Skeletal muscle satellite cell (primary cell): ENCODE measurements around the gene FBRS.
"Not testable (repeated sequence)": the region's sequence is repeated elsewhere in the genome, so short reads cannot be mapped to it uniquely, and the experiment has no call there.

Experiments
- H3K27me3 ChIP-seq: 2 replicates; pipeline ENCODE4 v1.7.0; 2013; ENCODE audit warnings: low read length; ENCODE audit not compliant: control insufficient read depth, insufficient read depth
- H3K36me3 ChIP-seq: 2 replicates; pipeline ENCODE4 v1.7.0; 2013; ENCODE audit warnings: mild to moderate bottlenecking, control low read depth, low read length; ENCODE audit not compliant: insufficient read depth
- H3K4me1 ChIP-seq: 2 replicates; pipeline ENCODE4 v1.7.0; 2013; ENCODE audit warnings: low read length; ENCODE audit not compliant: control insufficient read depth, insufficient read depth
- H3K4me2 ChIP-seq: 2 replicates; pipeline ENCODE4 v1.7.0; 2013; ENCODE audit warnings: mild to moderate bottlenecking, low read length
- H3K4me3 ChIP-seq: 2 replicates; pipeline ENCODE4 v1.7.0; 2013; ENCODE audit warnings: low read length
- H3K9ac ChIP-seq: 2 replicates; pipeline ENCODE4 v1.7.0; 2013; ENCODE audit warnings: mild to moderate bottlenecking, low read depth, low read length, moderate library complexity
- H3K9me3 ChIP-seq: replicated peaks from 2 replicates; pipeline ENCODE4 v1.7.0; 2013; ENCODE audit warnings: mild to moderate bottlenecking, control low read depth, low read length

Gene FBRS

DNA sequence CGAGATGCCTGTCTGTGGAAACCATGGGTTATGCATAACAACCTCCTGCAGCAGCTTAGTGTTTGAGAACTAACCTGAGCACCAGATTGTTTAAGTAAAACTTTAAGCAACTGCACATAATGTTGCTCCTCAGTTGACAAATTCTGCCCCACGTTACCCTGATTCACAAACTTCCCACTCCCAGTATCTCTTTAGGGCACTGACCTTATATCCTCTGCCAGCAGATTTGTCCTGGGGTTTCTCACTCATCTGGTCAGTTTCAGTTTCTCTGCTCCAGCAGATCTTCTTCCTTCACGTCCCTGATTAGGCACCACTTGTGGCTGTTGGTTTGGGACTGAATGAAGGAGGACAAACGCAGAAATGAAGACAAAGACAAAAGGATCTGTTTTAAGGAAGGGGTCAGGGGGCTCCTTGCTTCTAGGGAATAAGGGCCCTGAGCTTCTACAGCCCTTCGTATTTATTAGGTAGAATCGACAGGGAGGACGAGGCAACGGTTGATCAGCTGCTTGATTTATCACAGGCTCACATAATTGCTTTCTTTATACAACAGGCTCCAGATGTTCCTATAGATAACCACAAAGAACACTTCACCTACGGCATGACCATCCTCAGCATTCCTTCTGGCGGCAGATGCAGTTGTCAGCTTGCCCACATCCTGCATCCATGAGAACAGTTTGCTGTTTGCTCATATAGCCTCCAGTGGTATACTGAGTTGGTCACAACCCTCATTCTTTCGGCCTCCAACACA, 34.5 kb upstream of the FBRS start:
- Histone ChIP-seq H3K9ac (no peak overlapping the region), H3K4me2 (no peak overlapping the region), H3K36me3 (no peaks in the 10 kb centered on the region), H3K9me3 (peaks cover 6% of the 10 kb centered on the region), H3K27me3 (no peaks in the 10 kb centered on the region), H3K4me3 (no peak overlapping the region), H3K4me1 (peaks cover 6% of the 10 kb centered on the region)

DNA sequence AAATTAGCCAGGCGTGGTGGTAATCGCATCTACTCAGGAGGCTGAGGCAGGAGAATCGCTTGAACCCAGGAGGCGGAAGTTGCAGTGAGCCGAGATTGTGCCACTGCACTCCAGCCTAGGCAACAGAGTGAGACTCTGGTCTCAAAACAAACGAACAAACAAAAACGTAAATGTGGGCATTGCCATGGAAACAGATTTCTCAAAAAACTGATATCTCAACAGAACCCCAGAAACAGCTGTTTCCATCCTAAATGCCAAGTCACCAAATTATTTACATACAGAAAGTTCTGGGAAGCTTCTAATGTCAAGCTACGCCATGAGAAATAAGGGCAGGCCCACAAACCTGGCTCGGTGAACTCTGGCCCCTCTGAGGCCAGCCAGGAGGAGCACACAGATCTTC, 32.0 kb upstream of the FBRS start:
- Histone ChIP-seq H3K4me1 (peaks cover 6% of the 10 kb centered on the region), H3K27me3 (no peaks in the 10 kb centered on the region), H3K9ac (no peak overlapping the region), H3K4me3 (no peak overlapping the region), H3K9me3 (peaks cover 6% of the 10 kb centered on the region), H3K4me2 (no peak overlapping the region), H3K36me3 (no peaks in the 10 kb centered on the region)

- Histone ChIP-seq H3K4me2 (peak overlapping the region; percentile 24), H3K9me3 (peaks cover 4% of the 10 kb centered on the region), H3K4me3 (no peak overlapping the region), H3K27me3 (no peaks in the 10 kb centered on the region), H3K9ac (no peak overlapping the region), H3K36me3 (no peaks in the 10 kb centered on the region), H3K4me1 (peaks cover 5% of the 10 kb centered on the region)
Observed at GRCh38 chr16:30628628-30629540, 29.3 kb upstream of the FBRS start.

DNA sequence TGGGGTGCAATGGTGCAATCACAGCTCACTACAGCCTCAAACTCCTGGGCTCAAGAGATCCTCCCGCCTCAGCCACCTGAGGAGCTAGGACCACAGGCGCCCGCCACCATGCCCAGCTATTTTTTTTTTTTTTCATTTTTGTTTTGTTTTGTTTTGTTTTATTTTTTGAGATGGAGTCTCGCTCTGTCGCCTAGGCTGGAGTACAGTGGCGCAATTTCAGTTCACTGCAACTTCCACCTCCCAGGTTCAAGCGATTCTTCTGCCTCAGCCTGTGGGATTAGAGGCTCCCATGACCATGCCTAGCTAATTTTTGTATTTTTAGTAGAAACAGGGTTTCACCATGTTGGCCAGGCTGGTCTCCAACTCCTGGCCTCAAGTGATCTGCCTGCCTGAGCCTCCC, 25.8 kb upstream of the FBRS start:
- H3K9me3 ChIP-seq, H3K27me3 ChIP-seq, H3K36me3 ChIP-seq, H3K4me2 ChIP-seq, H3K9ac ChIP-seq, H3K4me3 ChIP-seq: not testable (repeated sequence)
- peaks cover 11% of the 10 kb centered on the region for H3K4me1 ChIP-seq

- peak overlapping the region; percentile 92 for H3K4me3 ChIP-seq
- H3K27me3 ChIP-seq: no peaks in the 10 kb centered on the region
- peak overlapping the region; percentile 94 for H3K9ac ChIP-seq
- H3K4me1 ChIP-seq: peaks cover 10% of the 10 kb centered on the region
- no peaks in the 10 kb centered on the region for H3K9me3 ChIP-seq
- H3K4me2 ChIP-seq: peak overlapping the region; percentile 96
- no peaks in the 10 kb centered on the region for H3K36me3 ChIP-seq
Observed at GRCh38 chr16:30633526-30633925, 24.7 kb upstream of the FBRS start.

GRCh38 chr16:30636599-30636998, 21.6 kb upstream of the FBRS start:
- Histone ChIP-seq H3K27me3 (no peaks in the 10 kb centered on the region), H3K9me3 (no peaks in the 10 kb centered on the region), H3K4me1 (peaks cover 8% of the 10 kb centered on the region), H3K9ac (no peak overlapping the region), H3K36me3 (no peaks in the 10 kb centered on the region), H3K4me3 (no peak overlapping the region), H3K4me2 (no peak overlapping the region)

DNA sequence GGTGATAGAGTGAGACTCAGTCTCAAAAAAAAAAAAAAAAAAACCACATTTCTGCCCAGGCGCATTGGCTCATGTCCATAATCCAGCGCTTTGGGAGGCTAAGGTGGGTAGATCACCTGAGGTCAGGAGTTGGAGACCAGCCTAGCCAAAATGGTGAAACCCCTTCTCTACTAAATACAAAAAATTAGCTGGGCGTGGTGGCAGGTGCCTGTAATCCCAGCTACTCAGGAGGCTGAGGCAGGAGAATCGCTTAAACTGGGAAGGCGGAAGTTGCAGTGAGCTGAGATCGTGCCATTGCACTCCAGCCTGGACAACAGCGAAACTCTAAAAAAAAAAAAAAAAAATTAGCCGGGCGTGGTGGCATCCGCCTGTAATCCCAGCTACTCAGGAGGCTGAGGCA, 21.1 kb upstream of the FBRS start:
- H3K9me3 ChIP-seq, H3K27me3 ChIP-seq, H3K36me3 ChIP-seq, H3K4me3 ChIP-seq, H3K9ac ChIP-seq, H3K4me1 ChIP-seq, H3K4me2 ChIP-seq: not testable (repeated sequence)

GRCh38 chr16:30637944-30638343, 20.3 kb upstream of the FBRS start:
- Histone ChIP-seq H3K9ac (no peak overlapping the region), H3K4me3 (no peak overlapping the region), H3K9me3 (no peaks in the 10 kb centered on the region)

GRCh38 chr16:30641378-30641982, 16.8 kb upstream of the FBRS start:
- Histone ChIP-seq H3K9ac (no peak overlapping the region), H3K36me3 (no peaks in the 10 kb centered on the region), H3K9me3 (no peaks in the 10 kb centered on the region), H3K27me3 (no peaks in the 10 kb centered on the region), H3K4me3 (no peak overlapping the region), H3K4me2 (no peak overlapping the region), H3K4me1 (no peaks in the 10 kb centered on the region)

More at GRCh38 chr16:30637944-30638343, 20.3 kb upstream of the FBRS start:
- no peaks in the 10 kb centered on the region for H3K27me3 ChIP-seq
- peaks cover 8% of the 10 kb centered on the region for H3K4me1 ChIP-seq
- no peaks in the 10 kb centered on the region for H3K36me3 ChIP-seq
- no peak overlapping the region for H3K4me2 ChIP-seq

GRCh38 chr16:30644334-30644830, 13.8 kb upstream of the FBRS start:
- Histone ChIP-seq H3K36me3 (no peaks in the 10 kb centered on the region), H3K4me1 (no peaks in the 10 kb centered on the region), H3K9me3 (no peaks in the 10 kb centered on the region), H3K4me3 (no peak overlapping the region), H3K27me3 (no peaks in the 10 kb centered on the region), H3K4me2 (no peak overlapping the region), H3K9ac (no peak overlapping the region)

DNA sequence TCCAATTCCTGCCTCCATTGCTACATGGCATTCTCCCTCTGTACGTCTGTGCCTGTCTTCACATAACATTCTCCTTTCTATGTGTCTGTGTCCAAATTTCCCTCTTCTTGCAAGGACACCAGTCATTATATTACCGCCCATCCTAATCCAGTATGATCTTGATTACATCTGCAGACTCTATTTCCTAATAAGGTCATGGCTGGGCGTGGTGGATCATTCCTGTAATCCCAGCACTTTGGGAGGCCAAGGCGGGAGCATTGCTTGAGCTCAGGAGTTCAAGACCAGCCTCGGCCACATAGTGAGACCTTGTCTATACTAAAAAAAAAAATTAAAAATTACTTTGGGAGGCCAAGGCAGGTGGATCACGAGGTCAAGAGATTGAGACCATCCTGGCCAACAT, 12.5 kb upstream of the FBRS start:
- Histone ChIP-seq H3K9me3 (no peaks in the 10 kb centered on the region), H3K27me3 (no peaks in the 10 kb centered on the region), H3K9ac (no peak overlapping the region), H3K4me1 (peaks cover 5% of the 10 kb centered on the region), H3K4me3 (no peak overlapping the region), H3K36me3 (no peaks in the 10 kb centered on the region), H3K4me2 (no peak overlapping the region)
